AG09319 (cell line): ENCODE results near the gene FOXK1.

Experiments used
- DNase-seq: peaks from one replicate; pipeline ENCODE4 v3.0.0-alpha.2; 2010; ENCODE audit warnings: low read depth; ENCODE audit errors: extremely low read depth
- TF ChIP-seq, protein P1 (sequence below): IDR thresholded peaks from 2 replicates; pipeline ENCODE4 v1.5.1; 2011; ENCODE audit warnings: low read depth, mild to moderate bottlenecking, inconsistent platforms, low read length, moderate library complexity

The FOXK1 gene

DNA sequence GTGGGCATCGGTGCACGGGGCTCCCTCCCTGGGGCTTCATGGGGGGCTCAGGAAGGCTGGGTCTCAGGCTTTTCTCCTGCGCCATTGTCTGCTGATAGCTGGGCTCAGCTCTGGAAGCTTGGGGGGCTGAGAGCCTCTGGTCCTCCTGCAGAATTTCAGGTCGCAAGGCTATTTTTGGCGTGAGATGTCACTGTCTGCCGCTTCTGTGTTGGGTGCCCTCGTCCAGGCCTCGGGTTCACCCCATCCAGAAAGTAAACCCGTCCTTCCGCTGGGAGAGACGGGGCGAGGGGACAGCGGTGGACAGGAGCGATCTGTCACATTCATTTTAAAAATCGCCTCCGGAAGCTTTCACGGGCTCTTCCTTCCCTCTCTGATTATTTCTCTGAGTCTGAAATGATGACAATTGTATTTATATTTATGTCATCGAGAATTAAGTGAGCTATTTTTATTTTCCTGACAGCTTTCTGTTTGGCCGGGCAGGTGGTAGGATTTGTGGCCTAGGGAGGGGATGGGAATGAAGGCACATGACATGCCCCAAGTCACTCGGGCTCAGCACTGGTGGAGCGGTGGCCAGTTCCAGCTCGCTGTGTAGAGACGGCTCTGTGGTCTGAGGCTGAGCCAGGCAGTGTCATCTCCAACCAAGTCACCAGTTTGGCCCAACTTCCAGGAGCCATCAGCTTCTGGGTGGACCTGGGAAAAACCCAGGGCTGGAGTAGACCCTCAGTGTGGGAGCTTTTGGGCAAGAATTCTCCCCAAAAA lies 52.7 kb downstream of the FOXK1 start:
- TF ChIP-seq, protein P1, sequence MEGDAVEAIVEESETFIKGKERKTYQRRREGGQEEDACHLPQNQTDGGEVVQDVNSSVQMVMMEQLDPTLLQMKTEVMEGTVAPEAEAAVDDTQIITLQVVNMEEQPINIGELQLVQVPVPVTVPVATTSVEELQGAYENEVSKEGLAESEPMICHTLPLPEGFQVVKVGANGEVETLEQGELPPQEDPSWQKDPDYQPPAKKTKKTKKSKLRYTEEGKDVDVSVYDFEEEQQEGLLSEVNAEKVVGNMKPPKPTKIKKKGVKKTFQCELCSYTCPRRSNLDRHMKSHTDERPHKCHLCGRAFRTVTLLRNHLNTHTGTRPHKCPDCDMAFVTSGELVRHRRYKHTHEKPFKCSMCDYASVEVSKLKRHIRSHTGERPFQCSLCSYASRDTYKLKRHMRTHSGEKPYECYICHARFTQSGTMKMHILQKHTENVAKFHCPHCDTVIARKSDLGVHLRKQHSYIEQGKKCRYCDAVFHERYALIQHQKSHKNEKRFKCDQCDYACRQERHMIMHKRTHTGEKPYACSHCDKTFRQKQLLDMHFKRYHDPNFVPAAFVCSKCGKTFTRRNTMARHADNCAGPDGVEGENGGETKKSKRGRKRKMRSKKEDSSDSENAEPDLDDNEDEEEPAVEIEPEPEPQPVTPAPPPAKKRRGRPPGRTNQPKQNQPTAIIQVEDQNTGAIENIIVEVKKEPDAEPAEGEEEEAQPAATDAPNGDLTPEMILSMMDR = no peak
- no peak for DNase-seq

DNA sequence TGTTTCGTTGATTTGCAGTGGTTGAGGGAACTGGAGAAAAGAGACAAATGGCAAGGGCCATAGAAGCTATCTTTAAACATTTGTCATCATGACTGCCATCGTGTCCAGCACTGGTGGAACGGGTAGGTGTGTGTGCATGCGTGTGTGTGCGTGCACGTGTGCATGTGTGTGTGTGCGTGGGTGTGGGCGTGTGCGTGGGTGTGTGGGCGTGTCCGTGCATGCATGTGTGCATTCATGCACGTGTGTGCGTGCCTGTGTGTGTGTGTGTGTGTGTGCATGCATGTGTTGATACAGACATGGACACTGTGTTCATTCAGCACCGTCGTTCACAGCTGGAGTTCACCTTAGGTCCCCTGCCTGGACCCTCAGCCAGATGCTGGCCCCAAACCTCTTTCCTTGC lies 55.2 kb downstream of the FOXK1 start:
- no peak for DNase-seq
- TF ChIP-seq, protein P1 = no peak

DNA sequence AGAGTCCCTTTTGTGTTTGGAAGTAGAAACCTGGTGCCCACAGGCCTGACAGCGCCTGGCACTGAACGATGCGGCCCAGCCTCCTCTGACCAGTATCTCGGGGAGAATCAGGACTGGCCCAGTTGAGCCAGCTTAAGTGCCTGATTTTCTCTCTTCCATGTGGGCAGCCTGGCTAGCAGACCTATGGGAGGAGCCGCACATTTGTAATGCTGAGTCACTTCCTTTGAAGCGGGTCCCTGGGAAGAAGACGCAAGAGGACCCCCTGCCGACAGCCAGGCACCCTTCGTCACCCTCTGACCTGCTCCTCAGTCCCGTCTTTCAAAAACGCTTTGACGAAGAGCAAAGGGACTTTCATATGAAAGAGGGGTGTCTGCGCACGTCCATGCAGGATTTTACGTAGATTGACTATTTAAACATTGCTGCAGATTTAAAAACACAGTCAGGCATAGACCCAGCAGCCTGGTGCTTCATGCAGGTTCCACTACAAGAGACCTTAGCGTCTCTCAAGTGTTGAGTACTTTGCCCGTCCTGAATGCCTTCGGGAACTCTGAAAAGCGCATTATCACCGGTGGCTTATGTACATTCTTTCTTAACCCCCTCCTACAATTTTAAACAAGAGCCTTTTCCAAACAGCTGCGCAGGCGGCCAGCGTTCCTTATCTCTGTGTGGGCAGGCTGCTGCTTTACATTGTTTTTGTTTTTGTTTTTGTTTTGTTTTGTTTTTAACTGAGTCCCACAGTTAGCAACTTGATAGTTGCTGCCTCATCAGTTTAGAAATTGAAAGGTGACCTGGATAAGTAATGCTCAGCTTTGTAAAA lies 56.8 kb downstream of the FOXK1 start:
- TF ChIP-seq, protein P1 = no peak
- peak; percentile 27 for DNase-seq

DNA sequence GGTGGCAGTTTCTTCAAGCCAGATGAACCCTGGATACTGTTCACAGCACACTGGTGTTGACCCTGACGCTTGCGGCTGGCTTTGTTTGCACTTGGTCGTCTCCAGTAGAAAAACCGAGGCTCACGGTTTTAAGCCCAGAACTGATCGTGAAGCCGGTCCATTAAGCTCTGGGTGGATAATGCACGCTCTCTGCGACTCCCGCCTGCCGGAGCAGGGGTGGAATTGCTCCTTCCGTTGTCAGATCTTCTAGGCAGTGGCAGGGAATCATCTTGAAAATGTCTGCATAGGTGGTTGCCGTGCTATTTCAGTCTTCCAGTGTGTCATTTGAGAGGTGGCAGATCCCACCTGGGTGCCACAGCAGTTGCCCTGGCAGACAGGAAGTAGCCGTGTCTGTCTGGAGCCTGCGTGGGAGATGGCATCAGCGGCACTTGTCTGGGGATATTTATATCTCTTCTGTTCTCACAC lies 57.5 kb downstream of the FOXK1 start:
- TF ChIP-seq, protein P1 = no peak
- DNase-seq = no peak

DNA sequence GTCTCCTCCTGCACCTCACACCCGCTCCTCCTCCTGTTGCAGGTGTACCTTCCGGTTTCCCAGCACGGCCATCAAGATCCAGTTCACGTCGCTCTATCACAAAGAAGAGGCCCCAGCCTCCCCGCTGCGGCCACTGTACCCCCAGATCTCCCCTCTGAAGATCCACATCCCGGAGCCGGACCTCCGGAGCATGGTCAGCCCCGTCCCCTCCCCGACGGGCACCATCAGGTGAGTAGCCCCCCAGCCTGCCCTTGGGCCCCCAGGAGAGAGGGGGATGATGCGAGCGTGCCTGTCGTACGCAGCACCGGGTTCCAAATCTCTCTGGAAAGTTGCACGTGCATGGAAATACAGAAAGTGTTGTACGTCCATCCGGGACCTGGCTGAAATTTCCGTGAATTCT lies 58.7 kb downstream of the FOXK1 start:
- TF ChIP-seq, protein P1 = no peak
- DNase-seq = no peak

DNA sequence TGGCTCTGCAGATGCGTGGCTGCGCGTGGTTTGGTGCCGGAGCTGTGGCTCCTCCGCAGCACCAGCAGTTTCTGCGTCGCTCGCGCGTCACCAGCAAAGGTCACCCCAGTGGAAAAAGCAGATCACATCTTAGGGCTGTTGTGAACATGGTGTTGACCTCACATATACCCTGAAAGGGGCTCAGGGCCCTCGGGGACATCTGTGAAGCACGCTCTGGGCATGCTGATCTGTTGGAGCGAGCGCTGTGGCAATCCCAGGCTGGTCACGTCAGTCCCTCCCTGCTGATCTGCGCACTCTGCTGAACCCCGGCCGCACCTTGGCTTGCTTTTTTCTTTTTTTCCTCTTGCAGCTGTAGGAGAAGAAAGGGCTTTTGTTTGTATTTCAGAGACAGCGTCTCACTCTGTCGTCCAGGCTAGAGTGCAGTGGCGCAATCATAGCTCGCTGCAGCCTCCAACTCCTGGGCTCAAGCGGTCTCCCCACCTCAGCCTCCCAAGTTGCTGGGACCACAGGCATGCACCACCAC lies 60.0 kb downstream of the FOXK1 start:
- no peak for DNase-seq
- TF ChIP-seq, protein P1 = no peak

DNA sequence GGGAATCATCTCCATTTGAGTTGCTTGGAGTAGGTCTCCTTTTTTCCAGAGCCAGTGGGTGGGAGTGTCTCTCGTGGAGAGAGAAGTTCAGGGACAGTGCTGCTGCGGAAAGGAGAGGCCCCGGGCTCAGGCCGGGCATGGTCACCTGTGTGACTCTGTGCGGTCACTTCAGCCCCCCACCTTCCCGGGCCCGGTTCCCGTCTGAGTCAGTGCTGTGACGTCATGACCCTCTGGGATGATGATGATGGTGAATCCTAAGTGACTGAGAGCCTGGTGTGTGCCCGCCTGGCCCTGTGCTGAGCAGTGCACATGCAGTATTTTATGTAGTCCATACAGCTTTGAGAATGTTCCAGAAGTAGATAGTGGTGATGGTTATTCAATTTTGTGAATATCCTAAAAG lies 60.8 kb downstream of the FOXK1 start:
- TF ChIP-seq, protein P1 = no peak
- no peak for DNase-seq
